IgD-negative memory B cell (primary cell): ENCODE measurements around the gene DIRAS2. TPM values are rescaled to one million over a fixed set of nuclear protein-coding genes. Genes with fewer than 3 reads are reported as not detected.
A peak's percentile ranks its signal among the peaks of the same experiment; 100 is the strongest.

Experiments
- H3K27ac Mint-ChIP-seq, 3 donors: one replicate each; pipeline ENCODE4 v1.8.0; 2020 to 2022; ENCODE audit warnings: mild to moderate bottlenecking in 3 of 3, mixed read lengths in 3 of 3, moderate library complexity in 1 of 3
- H3K27me3 Mint-ChIP-seq: one replicate; pipeline ENCODE4 v1.8.0; 2021; ENCODE audit warnings: mixed read lengths
- H3K36me3 Mint-ChIP-seq: one replicate; pipeline ENCODE4 v1.8.0; 2020; ENCODE audit warnings: mild to moderate bottlenecking, mixed read lengths
- H3K4me1 Mint-ChIP-seq, 3 donors: one replicate each; pipeline ENCODE4 v1.8.0; 2020 to 2022; ENCODE audit warnings: mixed read lengths in 3 of 3, mild to moderate bottlenecking in 1 of 3
- H3K4me3 Mint-ChIP-seq, 4 donors: one replicate each; pipeline ENCODE4 v1.8.0; 2020 to 2022; ENCODE audit warnings: mild to moderate bottlenecking in 4 of 4, mixed read lengths in 4 of 4, moderate library complexity in 3 of 4
- H3K9me3 Mint-ChIP-seq, 3 donors: one replicate each; pipeline ENCODE4 v1.8.0; 2020 to 2021; ENCODE audit warnings: mixed read lengths in 3 of 3, mild to moderate bottlenecking in 1 of 3
- polyA plus RNA-seq: library from polyadenylated mRNA; unstranded; fragments of 300-500 nt; fragmentation: Illumina TruSeq; gene quantifications from one replicate; pipeline ENCODE4 v1.2.3, GENCODE V29; 2021

Gene DIRAS2
- polyA plus RNA-seq, 1 donor from 2014 or later: not detected

DNA sequence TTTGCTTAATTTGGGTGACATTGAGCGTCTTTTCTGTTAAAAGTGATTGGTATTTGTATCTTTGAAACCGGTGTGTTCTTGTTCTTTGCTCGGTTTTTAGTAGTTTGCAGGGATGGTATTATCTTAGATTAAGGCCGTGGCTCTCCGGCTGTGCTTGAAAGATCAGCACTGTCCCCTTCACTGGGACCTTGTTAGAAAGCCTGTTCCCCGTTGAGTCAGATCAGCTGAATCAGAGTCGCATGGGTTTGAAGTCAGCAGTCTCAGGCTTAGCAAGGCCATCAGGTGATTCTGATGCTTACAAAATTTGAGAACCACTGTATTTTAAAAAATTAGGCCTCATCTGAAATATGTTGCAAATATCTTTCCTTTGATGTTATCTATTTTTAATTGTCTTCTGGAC, 5.0 kb downstream of the DIRAS2 start:
- Mint-ChIP-seq H3K27me3 (peaks cover 9% of the 10 kb centered on the region), H3K4me1 (peaks cover 6 to 7% (median 6%) of the 10 kb centered on the region in 3 donors), H3K9me3 (no peaks in the 10 kb centered on the region), H3K4me3 (no peak overlapping the region), H3K36me3 (no peaks in the 10 kb centered on the region), H3K27ac (no peak overlapping the region)

DNA sequence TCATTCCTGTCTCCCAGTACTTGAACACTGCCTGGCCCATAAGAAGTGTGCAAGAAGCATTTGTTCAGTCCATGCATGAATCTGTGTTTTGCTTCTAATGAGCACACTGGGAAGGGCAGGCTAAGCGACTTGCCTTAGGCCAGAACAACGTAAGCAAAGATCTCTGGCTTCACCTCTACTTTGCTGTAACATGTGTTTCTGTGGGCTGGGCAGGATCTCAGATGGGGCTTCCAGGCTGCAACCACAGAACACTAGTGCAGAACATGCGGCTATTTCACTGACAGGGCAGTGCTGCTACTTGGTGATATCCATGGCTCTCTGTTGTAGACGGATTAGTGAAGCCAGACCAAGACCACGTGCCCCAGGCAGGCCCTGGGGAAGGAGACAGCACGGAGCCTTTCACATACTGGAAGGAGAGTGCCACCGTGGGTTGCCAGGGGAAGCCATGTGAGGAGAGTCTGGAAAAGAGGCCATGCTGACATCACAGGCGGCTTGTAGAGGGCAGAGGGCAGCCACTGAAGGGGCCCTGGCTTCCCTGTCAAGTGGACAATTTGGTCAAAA, 9.9 kb downstream of the DIRAS2 start:
- H3K36me3 Mint-ChIP-seq: no peaks in the 10 kb centered on the region
- no peaks in the 10 kb centered on the region for H3K9me3 Mint-ChIP-seq
- no peak overlapping the region for H3K4me3 Mint-ChIP-seq
- H3K27ac Mint-ChIP-seq: no peak overlapping the region
- no peaks in the 10 kb centered on the region for H3K4me1 Mint-ChIP-seq
- H3K27me3 Mint-ChIP-seq: peaks cover 2% of the 10 kb centered on the region

DNA sequence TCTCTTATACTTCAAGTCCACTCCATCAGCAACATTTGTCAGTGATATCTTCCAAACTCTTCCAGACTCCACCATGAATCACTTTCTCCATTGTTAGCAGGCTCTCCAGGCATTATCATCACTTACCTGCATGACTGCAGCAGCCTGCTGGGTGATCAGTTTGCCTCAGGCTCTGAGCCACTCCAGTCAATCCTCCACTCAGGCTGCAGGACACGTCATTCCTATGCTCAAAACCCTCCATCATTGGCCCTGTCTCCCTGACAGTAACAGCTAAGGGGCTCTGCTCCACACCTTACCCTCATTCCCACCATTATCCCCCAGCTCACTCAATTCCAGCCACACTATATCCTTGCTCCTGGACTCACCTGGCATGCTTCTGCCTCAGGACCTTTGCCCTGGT, 10.7 kb downstream of the DIRAS2 start:
- H3K4me3 Mint-ChIP-seq: no peak overlapping the region
- no peak overlapping the region for H3K27ac Mint-ChIP-seq
- H3K27me3 Mint-ChIP-seq: peaks cover 2% of the 10 kb centered on the region
- H3K9me3 Mint-ChIP-seq: no peaks in the 10 kb centered on the region
- no peaks in the 10 kb centered on the region for H3K4me1 Mint-ChIP-seq
- no peaks in the 10 kb centered on the region for H3K36me3 Mint-ChIP-seq

DNA sequence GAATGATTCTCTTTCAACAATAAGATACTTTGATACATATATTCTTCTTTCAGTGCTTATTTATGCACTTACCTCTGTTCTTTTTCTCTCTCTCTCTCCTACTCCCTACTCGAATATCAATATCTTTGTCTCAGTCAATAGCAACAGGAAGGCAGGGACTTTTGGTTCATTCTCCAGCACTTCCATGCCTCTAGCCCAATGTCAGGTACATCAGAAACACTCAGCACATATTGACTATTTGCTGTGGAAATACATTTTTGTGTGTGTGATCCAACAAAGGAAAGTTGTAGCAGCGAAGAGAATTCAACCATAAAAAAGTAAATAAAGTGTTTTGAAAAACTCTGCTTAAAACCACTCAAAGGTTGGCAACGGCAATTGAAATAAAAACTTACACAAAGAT, 12.6 kb downstream of the DIRAS2 start:
- Mint-ChIP-seq H3K4me3 (no peak overlapping the region), H3K27me3 (peaks cover 2% of the 10 kb centered on the region), H3K4me1 (no peaks in the 10 kb centered on the region), H3K27ac (no peak overlapping the region), H3K9me3 (no peaks in the 10 kb centered on the region), H3K36me3 (no peaks in the 10 kb centered on the region)

DNA sequence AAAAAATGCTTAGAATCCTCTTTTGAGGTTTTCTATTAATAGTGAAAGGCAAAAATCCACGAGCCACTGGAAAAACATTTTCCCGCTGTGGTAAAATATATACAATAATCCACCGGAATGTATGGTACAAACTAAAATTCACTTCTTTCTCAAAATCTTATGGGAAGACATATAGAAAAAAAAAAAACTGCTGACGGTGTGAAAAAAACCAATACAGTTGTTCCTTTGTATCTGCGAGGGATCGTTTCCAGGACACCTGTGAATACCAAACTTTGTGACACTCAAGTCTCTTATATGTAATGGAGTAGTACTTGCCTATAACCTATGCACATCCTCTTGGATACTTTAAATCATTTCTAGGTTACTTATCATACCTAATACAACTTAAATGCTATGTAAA, 13.3 kb downstream of the DIRAS2 start:
- Mint-ChIP-seq H3K27ac (no peak overlapping the region), H3K36me3 (no peaks in the 10 kb centered on the region), H3K27me3 (peaks cover 2% of the 10 kb centered on the region), H3K4me3 (no peak overlapping the region), H3K9me3 (no peaks in the 10 kb centered on the region), H3K4me1 (no peaks in the 10 kb centered on the region)

DNA sequence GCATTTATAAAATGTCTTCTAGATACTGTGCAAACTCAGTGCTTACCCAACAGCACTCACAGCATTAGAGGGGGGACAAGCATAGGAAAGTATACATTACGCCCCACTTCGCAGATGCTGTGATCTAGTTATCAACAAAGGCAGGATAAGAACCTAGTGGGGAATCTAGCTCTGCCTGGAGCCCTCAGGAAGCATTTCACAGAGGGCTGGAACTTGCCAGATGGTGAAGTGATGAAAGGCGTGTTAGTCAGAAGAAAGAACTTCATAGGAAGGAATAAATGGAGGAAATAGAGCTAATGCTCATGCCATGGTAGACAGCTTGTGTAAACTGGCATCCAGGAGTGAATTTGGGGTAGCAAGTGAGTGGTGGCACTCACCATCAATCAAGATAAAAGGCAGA, 25.8 kb downstream of the DIRAS2 start:
- no peaks in the 10 kb centered on the region for H3K4me1 Mint-ChIP-seq
- no peak overlapping the region for H3K27ac Mint-ChIP-seq
- H3K36me3 Mint-ChIP-seq: no peaks in the 10 kb centered on the region
- H3K9me3 Mint-ChIP-seq: no peaks in the 10 kb centered on the region
- H3K4me3 Mint-ChIP-seq: no peak overlapping the region
- H3K27me3 Mint-ChIP-seq: peaks cover 9% of the 10 kb centered on the region

DNA sequence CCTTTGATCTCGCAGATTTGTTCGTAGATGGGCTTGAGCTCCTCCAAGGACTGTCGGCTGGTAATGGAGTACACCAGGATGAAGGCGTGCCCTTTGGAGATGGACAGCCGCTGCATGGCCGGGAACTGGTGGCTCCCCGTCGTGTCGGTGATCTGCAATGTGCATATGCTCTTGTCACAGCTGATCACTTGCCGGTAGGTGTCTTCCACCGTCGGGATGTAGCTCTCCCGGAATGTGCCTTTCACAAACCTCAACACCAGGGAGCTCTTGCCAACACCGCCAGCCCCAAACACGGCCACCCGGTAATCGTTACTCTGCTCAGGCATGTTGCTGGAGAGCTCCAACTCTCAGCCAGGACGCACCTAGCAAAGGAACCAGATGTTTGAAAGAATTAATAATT, 29.1 kb downstream of the DIRAS2 start:
- H3K27me3 Mint-ChIP-seq: peaks cover 15% of the 10 kb centered on the region
- H3K27ac Mint-ChIP-seq: no peak overlapping the region
- no peak overlapping the region for H3K4me3 Mint-ChIP-seq
- no peaks in the 10 kb centered on the region for H3K4me1 Mint-ChIP-seq
- H3K36me3 Mint-ChIP-seq: no peaks in the 10 kb centered on the region
- H3K9me3 Mint-ChIP-seq: no peaks in the 10 kb centered on the region

DNA sequence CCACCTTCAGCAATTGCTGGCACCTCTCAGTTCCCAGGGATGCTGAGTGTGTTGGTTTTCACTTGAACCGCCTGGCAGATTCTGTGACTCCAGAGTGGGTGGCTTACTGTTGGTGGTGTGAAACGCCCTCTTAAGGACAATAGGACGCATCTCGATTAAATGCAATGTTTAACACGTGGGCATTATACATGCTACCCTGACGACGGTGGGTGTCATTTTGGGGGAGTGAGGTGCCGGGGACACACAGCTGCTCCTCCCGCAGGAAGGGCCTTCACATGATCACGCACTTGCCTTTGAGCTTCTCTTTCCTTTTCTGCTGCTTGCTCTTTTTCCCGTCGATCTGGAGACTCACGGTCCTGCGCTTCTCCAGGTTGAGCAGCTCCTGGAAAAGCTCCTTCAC, 29.7 kb downstream of the DIRAS2 start:
- H3K4me1 Mint-ChIP-seq: no peaks in the 10 kb centered on the region
- no peaks in the 10 kb centered on the region for H3K36me3 Mint-ChIP-seq
- H3K4me3 Mint-ChIP-seq: no peak overlapping the region
- peaks cover 14% of the 10 kb centered on the region for H3K27me3 Mint-ChIP-seq
- peak overlapping the region in 1 of 3 donors; percentile 47 for H3K27ac Mint-ChIP-seq
- no peaks in the 10 kb centered on the region for H3K9me3 Mint-ChIP-seq

DNA sequence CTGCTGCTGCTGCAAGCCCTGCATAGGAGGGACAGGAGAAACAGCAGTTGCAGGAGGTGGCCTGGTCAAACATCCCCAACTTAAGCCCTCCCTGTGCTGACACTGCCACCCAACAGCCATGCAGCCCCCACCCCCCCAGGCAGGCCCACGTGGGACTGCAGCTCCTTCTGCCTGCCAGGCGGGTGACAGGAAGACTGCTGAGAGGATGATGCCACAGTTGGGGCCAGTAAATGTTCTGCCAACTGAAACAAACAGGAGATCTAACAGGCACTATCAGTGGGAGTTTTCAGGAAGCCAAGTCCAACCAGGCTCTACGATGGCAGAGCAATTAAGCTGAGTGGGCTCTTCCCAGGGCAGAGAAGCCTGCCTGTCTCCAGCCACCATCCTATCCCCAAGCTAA, 31.1 kb downstream of the DIRAS2 start:
- Mint-ChIP-seq H3K27ac (no peak overlapping the region), H3K36me3 (no peaks in the 10 kb centered on the region), H3K4me3 (no peak overlapping the region), H3K9me3 (no peaks in the 10 kb centered on the region), H3K27me3 (peaks cover 9% of the 10 kb centered on the region), H3K4me1 (no peaks in the 10 kb centered on the region)

DNA sequence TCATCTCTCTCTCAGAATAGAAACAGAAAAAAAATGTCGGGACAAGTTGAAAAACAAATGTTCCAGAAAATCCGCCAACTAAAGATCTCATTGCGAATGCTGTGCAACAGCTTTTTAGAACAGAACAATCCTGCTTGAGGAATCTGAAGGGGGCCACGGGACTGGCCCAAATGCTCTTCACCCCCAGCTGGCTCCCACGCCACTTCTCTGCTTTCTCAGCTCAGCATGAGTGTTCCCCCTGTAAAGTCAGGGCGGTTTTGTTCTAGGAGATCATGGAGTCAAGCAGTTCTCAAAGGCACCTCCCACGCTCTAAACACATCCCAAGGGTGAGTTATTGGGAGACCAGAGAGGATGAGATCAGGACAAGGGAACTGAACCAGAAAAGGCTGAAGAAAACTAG, 31.5 kb downstream of the DIRAS2 start:
- no peaks in the 10 kb centered on the region for H3K9me3 Mint-ChIP-seq
- no peak overlapping the region for H3K4me3 Mint-ChIP-seq
- no peak overlapping the region for H3K27ac Mint-ChIP-seq
- no peaks in the 10 kb centered on the region for H3K4me1 Mint-ChIP-seq
- peaks cover 9% of the 10 kb centered on the region for H3K27me3 Mint-ChIP-seq
- no peaks in the 10 kb centered on the region for H3K36me3 Mint-ChIP-seq

DNA sequence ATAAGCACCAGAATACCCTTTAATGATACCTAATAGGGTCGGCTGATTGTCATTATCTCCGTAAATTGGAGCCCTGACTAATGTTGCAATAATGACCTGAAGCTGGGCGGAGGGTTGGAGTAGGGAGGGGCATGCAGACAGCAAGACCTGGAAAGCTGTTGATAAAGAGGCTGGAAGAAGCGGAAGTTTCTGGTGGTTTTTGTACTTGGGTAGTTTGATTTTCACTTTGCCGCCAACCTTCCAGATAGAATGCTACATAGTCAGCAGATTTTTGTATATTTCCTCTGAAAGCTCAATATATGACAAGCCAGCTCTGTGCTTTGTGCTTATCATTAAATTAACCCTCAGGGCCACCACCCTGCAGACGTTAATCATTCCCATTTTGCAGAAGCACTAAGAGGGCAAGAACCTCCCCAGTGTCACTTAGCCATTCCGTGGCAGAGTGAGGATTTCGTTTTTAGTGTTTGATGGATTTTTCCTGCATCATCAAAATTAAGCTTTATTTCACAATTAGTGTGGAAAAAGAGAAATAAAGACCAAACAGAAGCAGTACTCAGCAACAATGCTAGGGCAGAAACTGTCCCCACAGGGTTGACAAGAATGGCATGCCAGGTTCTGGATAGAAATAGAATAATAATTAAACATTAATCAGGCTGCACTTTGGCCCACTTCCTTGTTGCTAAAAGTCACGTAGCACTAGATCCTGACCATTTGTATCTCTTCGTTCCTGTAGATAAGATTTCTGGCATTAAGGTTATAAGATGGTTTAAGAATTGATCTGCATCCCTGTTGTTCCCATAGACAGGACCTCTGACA, 34.7 kb downstream of the DIRAS2 start:
- Mint-ChIP-seq H3K27me3 (peaks cover 16% of the 10 kb centered on the region), H3K4me1 (peaks cover 0 to 1% (median 0%) of the 10 kb centered on the region in 3 donors), H3K9me3 (no peaks in the 10 kb centered on the region), H3K4me3 (no peak overlapping the region), H3K36me3 (no peaks in the 10 kb centered on the region), H3K27ac (no peak overlapping the region)

DNA sequence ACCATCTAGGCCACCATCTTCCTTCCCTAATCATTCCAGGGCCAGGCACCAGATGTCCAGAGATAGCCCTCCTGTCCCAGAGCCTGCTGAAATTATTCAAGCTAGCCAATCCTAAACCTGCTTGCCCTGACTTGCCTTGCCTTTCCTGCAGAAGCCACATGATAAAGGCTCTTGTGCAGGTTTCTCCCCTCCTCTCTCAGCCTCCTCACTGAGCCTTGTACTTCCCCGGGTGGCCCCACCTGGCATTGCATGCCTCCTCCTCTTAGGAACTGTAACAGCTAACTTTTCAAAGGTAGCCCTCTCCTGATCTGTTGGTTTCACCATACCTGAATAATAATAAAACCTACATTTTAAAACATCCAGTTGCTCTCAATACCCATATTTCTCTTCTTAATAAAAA, 42.6 kb downstream of the DIRAS2 start:
- Mint-ChIP-seq H3K4me3 (no peak overlapping the region), H3K9me3 (peaks cover 0 to 1% (median 0%) of the 10 kb centered on the region in 3 donors), H3K4me1 (peaks cover 0 to 3% (median 0%) of the 10 kb centered on the region in 3 donors), H3K36me3 (no peaks in the 10 kb centered on the region), H3K27ac (no peak overlapping the region), H3K27me3 (peaks cover 24% of the 10 kb centered on the region)

DNA sequence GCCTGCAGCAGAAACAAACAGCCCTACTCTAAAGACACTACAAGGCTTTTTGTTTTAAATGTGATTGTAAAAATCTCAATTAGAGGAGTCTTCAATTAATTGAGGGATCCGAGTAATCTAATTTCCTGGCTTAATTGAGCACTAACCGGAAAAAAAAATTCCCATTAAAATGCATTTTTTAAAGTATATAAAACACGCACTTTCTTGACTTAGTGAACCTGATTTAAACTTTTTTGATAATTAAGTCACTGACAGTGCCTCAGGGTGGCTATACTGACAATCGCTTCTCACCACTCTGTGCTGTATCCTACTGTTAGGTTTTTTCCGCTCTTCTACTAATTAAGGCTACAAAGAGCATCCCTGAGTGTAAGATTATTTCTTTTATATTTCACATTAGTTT, 44.4 kb downstream of the DIRAS2 start:
- no peak overlapping the region for H3K4me3 Mint-ChIP-seq
- peaks cover 17% of the 10 kb centered on the region for H3K27me3 Mint-ChIP-seq
- peaks cover 0 to 3% (median 0%) of the 10 kb centered on the region in 3 donors for H3K4me1 Mint-ChIP-seq
- peaks cover 2% of the 10 kb centered on the region for H3K36me3 Mint-ChIP-seq
- no peak overlapping the region for H3K27ac Mint-ChIP-seq
- H3K9me3 Mint-ChIP-seq: peaks cover 0 to 5% (median 4%) of the 10 kb centered on the region in 3 donors

DNA sequence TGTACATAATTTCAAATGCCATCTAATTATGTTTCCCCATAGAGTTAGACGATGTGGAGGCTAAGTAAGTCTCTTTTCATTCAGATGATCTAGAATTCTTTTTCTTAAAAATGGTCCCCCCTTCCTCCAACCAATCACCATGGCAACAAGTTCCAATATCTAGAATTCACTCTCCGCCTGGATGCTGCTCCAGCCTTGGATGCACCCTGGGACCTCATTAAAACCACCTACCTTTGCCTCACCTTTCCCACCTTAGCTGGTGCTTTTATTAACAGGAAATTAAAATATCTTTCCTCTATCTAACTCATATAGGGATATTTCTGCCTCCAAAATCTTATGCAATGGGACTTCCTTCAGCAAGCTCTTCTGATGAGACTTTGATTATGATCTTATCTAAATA, 49.0 kb downstream of the DIRAS2 start:
- Mint-ChIP-seq H3K4me3 (peak overlapping the region in 1 of 4 donors; percentile 58), H3K36me3 (peaks cover 2% of the 10 kb centered on the region), H3K27ac (no peak overlapping the region)

DNA sequence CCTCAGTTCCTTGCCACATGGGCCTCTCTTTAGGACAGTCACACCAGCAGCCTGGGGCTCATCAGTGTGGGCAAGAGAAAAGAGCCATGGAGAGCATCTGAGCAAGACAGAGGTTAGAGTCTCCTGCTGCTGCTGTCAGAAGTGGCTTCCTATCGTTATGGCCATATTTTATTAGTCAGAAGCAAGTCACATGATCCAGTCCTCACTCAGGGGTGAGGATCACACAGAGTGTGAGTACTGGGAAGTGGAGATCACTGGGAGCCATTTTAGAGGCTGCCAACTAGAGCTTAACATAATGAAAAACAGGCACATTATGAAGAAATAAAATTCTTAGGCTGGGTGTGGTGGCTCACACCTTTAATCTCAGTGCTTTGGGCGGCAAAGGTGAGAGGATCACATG, 62.0 kb downstream of the DIRAS2 start:
- no peak overlapping the region for H3K27ac Mint-ChIP-seq
- H3K36me3 Mint-ChIP-seq: peaks cover 2% of the 10 kb centered on the region
- H3K4me3 Mint-ChIP-seq: no peak overlapping the region
- no peaks in the 10 kb centered on the region for H3K4me1 Mint-ChIP-seq
- H3K27me3 Mint-ChIP-seq: no peaks in the 10 kb centered on the region
- no peaks in the 10 kb centered on the region for H3K9me3 Mint-ChIP-seq

More for the DNA sequence above, 49.0 kb downstream of the DIRAS2 start:
- Mint-ChIP-seq H3K4me1 (no peaks in the 10 kb centered on the region), H3K27me3 (peaks cover 9% of the 10 kb centered on the region), H3K9me3 (peaks cover 0 to 12% (median 12%) of the 10 kb centered on the region in 3 donors)

DNA sequence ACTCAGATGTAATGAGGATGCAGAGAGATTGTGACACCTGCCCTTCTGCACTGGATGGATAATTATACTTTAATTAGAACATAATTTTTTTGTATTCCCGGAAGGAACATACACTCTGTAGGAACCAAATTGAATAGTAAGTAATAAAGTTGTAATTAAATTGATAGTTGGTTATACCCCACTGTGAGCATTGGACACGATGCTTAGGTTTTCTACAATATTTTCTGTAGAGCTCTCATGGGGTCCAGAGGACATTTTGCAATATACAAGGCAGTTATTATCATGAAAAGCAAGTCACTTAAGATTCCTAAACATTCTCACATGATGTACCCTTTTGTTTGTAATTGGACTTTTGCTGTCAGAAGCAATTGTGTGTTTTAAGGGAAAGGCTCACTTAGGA, 63.4 kb downstream of the DIRAS2 start:
- Mint-ChIP-seq H3K27ac (no peak overlapping the region), H3K27me3 (no peaks in the 10 kb centered on the region), H3K4me3 (no peak overlapping the region), H3K36me3 (peaks cover 2% of the 10 kb centered on the region), H3K9me3 (no peaks in the 10 kb centered on the region), H3K4me1 (no peaks in the 10 kb centered on the region)
